Medulla oblongata (tissue), 1 donor: ENCODE measurements around the gene HDAC5.
"Not testable (repeated sequence)": the region's sequence is repeated elsewhere in the genome, so short reads cannot be mapped to it uniquely, and the experiment has no call there.

ENCODE experiments used
- DNase-seq: peaks from one replicate; pipeline ENCODE4 v3.0.0-alpha.2; 2015; ENCODE audit errors: extremely low spot score

Gene HDAC5

DNA sequence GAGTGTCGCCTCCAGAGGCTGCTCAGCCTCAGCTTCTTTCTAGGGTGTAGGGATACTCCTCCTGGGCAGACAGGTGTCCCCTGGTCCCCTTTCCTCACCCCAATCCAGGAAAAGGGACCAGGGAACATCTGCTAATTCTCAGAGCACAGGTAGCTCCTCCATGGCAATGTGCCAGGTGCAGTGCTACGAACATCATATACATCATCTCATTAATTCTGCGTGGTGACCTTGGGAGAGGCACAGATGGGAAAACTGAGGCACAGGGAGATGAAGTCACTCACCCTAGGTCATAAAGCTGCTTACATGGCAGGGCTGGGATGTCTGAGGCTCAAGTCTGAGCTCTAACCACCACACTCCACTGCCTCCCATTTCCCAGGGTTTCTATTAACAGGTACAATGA, 11.7 kb downstream of the HDAC5 start:
- DNase-seq = no peak

DNA sequence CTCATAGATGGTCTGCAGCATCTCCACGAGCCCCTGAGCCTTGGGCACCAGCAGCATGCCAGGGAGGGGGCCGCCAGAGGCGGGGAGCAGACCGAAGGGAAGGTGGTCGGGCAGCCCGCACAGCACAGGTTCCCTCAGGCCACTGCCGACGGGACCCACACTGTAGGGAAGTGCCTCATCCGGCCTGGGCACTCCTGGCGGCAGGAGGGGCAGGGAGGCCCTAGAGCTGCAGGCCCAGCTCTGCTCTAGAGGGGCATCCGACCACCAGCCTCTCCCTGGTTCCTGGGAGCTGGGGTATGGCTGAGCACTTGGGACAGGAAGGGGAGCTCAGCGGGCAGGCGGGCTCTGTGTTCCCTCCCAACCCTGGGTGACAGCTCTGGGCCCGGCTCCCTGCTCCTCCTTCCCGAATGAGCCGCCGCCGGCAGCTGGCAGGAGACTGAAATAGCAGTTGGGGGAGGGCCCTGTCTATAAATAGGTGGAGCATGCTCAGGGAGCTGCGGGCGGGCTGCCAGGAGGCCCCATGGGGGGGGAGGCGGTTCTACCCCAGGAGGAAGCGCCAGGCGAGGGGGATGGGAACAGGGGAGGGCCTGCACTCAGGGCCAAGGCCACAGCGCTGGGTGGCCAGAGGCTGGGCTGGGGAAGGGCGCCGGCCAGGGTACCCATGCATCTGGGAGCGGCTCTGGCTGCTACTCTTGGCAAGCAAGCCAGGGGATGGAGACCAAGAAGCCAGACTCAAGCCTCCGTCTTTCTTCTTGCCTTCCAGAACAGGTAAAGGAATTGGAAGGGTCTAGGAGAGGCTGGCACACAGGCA, 12.4 kb downstream of the HDAC5 start:
- peak; percentile 97 for DNase-seq

GRCh38 chr17:44110011-44110686, 13.3 kb downstream of the HDAC5 start:
- DNase-seq = no peak

GRCh38 chr17:44109312-44109630, 14.2 kb downstream of the HDAC5 start:
- no peak for DNase-seq

GRCh38 chr17:44108440-44109311, 14.8 kb downstream of the HDAC5 start:
- peak; percentile 68 for DNase-seq

GRCh38 chr17:44106801-44107200, 16.6 kb downstream of the HDAC5 start:
- DNase-seq = no peak

DNA sequence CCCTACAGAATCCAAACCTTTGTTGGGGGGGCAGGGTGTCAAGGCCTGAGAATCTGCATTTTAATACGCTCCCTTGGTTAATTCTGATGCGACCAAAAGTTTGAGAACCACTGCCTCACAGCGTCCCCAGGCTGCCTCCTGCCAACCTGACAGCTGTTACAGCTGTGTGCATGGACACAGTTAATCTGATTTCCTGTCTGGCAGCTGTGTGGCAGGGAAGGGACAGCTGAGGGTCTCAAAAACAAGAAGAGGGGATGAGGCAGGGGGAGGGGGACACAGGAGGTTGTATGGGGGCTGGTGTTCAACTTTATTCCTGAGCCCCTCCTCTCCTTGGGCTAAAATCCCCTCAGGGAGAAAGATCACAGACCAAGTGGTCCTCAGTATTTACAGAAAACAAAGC, 17.5 kb downstream of the HDAC5 start:
- no peak for DNase-seq

GRCh38 chr17:44105483-44105882, 18.0 kb downstream of the HDAC5 start:
- no peak for DNase-seq

DNA sequence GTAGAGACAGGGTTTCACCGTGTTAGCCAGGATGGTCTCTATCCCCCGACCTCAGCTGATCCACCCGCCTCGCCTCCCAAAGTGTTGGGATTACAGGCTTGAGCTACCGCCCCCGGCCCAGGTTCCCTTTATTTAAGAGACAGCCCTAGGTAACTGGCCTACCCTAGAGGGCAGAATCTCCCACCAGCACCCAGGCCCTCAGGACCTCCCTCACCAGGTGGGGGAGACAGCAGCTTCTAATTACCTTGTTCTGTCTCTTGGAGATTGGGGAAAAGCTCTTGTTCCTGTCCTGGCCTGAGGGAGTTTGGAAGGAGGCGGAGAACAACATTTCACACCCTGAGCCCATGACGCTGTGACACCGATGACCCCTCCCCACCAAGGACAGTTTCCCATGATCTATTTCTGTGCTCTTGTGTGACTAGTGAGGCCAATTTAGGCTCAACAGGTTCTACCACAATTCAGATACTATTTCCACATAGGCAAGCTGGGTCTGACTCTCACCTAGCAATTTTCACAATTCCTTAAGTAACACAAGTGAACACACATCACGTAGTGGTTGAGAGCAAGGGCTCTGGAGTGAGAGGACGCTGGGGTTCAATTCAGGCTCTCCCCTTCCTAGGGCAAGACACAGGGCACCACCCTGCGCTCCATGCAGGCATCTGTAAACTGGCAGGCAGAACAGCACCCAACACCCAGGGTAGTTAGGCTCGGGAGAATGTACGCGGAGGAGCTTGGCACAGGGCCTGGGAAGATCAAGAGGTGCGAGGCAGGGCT, 20.4 kb downstream of the HDAC5 start:
- DNase-seq = no peak

DNA sequence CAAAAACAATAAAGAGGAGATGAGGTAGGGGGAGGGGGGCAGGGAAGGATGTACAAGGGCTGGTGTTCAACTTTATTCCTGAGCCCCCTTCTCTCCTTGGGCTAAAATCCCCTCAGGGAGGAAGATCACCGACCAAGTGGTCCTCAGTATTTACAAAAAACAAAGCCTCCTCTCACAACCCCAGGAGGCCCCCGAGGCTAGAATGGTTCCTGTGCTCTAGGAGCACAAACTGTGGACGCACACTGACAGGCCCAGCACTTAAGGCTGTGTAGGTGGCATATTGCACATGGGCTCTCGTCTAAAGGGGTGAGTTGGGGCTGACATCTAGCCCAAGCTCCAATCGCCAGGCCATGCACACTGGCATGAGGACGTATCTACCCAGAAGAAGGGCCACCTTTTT, 21.6 kb downstream of the HDAC5 start:
- DNase-seq = not testable (repeated sequence)

DNA sequence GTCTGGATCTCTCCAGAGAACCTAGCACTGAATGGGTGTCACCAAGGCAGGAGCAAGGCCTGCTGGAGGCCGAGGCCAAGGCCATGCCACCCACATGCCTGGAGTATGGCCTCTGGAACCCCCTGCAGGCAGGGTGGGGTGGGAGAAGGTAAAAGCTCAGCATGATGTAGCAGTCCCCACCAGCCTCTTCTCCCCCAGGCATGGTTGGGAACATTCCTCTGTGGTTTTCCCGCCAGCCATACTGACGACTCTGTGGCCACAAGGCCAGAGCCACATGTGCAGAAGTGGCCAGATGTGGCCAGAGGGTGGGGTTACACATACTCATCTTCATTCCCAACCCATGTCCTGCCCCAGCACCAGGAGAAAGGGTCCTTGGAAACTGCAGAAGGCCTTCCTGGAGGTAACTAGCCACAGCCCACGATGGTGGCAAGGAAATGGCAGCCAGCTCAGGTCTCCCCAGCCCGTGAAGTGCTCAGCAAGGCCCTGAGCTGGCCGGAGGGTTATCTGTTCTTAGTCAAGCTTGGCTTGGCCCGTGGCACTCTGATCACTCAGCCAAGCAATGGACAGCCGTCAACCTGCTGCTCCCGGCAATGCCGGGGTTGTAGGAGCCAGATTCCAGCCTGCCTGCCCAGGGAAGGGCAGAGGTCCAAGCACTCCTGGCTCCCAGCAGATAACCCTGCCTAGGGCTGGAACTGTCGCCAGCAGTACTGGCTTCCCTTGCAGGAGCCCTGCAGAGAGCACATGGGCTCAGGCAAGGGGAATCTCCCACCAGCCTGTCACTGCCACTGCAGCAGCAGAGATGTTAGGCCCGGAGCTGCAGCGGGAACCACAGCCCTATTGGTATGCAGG, 26.1 kb downstream of the HDAC5 start:
- DNase-seq = no peak

- peak; percentile 67 for DNase-seq
These were observed 27.6 kb downstream of the HDAC5 start for GRCh38 chr17:44095647-44096496.

DNA sequence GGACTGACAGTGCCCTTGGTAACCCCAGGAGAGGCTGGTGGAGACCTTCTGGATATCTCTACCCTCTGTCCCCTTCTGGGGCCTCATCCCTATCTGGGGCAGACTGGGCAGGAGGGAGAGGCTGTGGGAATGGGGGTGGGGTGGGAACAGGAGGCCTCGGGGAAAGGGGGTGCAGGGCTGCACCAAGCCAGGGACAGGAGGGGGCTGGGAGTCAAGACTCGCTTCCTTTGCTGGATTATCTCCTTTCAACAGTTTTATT, 28.1 kb downstream of the HDAC5 start:
- DNase-seq = no peak

- no peak for DNase-seq
These were observed 28.6 kb downstream of the HDAC5 start for GRCh38 chr17:44094701-44095387.

GRCh38 chr17:44093231-44093900, 30.1 kb downstream of the HDAC5 start:
- DNase-seq = no peak

DNA sequence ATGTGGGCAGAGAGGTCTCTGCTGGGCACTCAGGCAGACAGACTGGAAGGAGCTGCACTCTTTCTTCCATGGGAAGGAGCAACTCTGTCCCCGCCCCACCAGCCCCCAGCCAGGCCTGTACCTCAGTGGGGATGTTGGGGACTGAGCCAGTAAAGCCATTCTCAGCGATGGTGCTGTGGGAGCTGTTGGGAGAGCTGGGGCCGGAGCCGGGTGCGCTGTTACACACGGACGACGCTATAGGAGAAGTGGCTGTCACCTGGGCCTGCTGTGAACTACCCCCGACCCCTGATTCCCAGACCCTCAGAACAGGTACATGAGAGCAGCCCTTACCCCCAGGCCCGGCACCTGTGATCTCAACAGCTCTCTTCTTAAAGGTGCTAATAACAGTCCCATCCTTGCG, 31.4 kb downstream of the HDAC5 start:
- no peak for DNase-seq

DNA sequence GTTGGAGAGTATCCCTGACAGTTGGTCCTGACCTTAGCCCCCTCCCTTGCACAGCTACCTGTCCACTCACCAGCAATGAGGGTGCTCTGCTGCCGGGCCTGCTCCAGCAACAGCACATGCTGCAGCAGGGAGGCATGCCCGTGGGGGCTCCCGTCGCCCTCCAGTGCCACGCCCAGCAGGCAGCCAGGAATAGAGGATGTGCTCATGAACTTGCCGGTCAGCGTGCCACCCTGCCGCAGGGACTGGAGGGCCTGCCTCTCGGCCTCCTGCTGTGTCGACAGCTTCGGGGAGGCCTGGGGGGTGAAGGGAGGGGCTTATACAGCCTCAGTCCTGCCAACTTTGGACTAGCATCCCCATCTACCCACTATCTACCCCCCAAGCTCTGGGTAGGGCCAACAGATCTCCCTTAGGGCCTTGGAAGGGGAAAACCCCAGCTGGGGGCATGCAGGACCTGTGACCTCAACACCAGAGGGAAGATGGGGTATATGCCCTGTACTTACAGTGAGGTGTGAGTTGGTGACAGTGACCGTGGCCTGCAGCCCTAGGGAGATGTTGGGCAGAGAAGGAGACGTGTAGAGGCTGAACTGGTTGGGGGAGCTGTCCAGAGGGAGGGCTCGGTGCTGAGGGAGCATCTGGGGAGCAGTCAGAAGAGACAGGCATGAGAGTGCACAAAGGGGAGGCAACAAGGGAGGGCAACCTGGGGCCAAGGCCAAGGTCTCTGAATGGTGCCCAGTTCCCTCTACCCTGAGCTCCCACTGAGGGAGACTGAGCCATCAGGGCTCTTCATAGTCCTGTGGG, 32.0 kb downstream of the HDAC5 start:
- no peak for DNase-seq

DNA sequence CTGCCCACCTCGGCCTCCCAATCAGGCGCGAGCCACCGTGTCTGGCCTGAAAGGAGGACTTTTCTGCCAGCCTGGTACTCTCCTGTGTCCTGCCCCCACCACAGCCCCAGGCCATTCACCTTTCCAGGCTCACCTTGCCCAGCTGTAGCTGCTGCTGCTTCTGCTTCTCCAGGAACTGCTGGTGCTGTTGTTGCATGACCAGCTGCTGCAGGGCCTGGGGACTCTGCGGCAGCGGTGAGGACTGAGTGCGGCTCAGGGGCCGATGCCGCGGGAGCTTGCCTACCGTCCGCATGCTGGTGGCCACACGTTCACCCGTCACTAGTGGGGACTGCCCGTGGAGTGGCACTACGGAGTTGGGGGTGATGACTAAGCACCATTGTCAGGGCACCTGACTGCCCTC, 35.2 kb downstream of the HDAC5 start:
- DNase-seq = no peak
